ENCODE measurements around the gene DACT3.
A peak's percentile ranks its signal among the peaks of the same experiment; 100 is the strongest.

DACT3 gene

GRCh38 chr19:46634045-46634655, 26.8 kb downstream of the DACT3 start:
- TF ChIP-seq GATA1 (IDR thresholded peaks at IDR 0.05; ENCODE audit: low read depth, low read length) (no peak), POLR2A (IDR thresholded peaks at IDR 0.05; ENCODE audit: low read length) (no peak)
- peak; percentile 89 to 93 for DNase-seq

- no peak for DNase-seq
- TF ChIP-seq POLR2A (IDR thresholded peaks at IDR 0.05; ENCODE audit: low read length) (no peak), GATA1 (IDR thresholded peaks at IDR 0.05; ENCODE audit: low read depth, low read length) (no peak)
Observed at GRCh38 chr19:46633130-46633529, 27.9 kb downstream of the DACT3 start.

GRCh38 chr19:46631481-46631880, 29.5 kb downstream of the DACT3 start:
- no peak for TF ChIP-seq POLR2A (IDR thresholded peaks at IDR 0.05; ENCODE audit: low read length)
- TF ChIP-seq GATA1 (IDR thresholded peaks at IDR 0.05; ENCODE audit: low read depth, low read length): no peak
- no peak for DNase-seq

GRCh38 chr19:46630586-46631205, 30.3 kb downstream of the DACT3 start:
- no peak for TF ChIP-seq POLR2A (IDR thresholded peaks at IDR 0.05; ENCODE audit: low read length)
- DNase-seq: no peak

DNA sequence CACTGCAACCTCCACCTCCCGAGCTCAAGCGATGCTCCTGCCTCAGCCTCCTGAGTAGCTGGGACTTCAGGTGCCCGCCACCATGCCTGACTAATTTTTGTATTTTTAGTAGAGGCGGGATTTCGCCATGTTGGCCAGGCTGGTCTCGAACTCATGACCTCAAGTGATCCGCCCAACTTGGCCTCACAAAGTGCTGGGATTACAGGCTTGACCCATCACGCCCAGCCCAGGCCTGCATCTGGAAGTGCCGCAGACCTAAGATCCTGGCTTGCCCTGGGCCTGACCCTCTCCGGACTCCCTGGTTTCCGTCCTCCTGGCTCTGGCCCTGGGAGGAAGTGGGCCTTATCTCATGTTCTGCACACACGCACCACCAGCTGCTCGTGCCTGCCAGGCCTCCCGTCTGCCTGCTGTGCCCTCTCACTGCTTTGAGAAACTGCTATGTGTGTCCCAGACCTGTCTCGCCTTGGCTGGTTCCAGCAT, 31.4 kb downstream of the DACT3 start:
- DNase-seq: peak; percentile 54 to 76
- TF ChIP-seq GATA1 (IDR thresholded peaks at IDR 0.05; ENCODE audit: low read depth, low read length) (no peak), POLR2A (IDR thresholded peaks at IDR 0.05; ENCODE audit: low read length) (no peak)

DNA sequence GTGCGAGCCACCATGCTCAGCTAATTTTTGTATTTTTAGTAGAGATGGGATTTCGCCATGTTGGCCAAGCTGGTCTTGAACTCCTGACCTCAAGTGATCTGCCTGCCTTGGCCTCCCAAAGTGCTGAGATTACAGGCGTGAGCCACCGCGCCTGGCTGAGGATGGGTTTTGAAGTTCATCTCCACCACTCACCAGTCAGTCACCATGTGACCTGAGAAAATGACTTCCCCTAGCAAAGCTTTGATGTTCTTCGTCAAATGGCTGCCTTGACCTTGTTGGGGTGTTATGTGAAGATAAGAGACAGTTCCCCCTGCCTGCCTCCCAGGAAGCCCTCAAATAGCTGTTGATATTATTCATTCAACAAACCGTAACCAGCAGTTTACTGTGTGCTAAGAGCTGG, 32.0 kb downstream of the DACT3 start:
- peak; percentile 17 to 61 for DNase-seq

DNA sequence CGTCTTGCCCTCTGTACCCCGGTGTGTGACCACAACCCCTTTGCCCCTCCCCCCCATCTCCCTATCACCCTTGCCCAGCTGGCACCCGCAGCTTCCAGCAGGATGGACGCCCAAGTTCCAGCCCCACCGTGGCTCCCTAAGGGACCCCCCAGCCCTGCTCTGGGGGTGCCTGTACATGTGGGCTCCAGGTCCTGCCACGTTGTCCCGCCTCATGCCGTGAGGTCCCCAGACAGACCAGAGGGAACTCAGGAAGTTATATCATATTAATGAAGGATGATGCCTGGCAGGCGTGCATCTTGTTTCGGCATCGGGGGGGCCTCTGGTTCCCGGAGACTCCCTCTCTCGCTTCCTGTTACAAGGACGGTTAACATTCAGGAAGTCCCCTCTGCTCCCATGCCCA, 34.5 kb downstream of the DACT3 start:
- no peak for DNase-seq
- no peak for TF ChIP-seq POLR2A (IDR thresholded peaks at IDR 0.05; ENCODE audit: low read length)
- TF ChIP-seq GATA1 (IDR thresholded peaks at IDR 0.05; ENCODE audit: low read depth, low read length): no peak

DNA sequence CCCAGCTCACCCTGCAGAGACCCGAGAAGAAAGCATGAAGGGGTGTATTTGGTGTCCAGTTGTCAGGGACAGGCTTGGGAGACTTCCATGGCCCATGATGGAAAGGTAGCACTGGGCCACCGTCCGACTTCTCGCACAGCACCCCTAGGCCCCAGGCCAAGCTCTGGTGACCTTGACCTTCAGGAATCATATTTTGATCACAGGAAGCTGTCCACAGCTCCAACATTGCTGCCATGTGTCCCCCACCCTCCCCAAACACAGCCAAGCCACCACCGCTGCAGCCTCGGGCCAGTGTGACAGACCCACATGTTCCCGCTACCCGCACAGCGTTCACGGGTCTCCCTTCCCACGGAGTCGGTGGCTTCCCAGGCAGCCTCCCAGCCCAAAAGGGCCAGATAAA, 35.3 kb downstream of the DACT3 start:
- no peak for TF ChIP-seq POLR2A (IDR thresholded peaks at IDR 0.05; ENCODE audit: low read length)
- TF ChIP-seq GATA1 (IDR thresholded peaks at IDR 0.05; ENCODE audit: low read depth, low read length): no peak
- no peak for DNase-seq

DNA sequence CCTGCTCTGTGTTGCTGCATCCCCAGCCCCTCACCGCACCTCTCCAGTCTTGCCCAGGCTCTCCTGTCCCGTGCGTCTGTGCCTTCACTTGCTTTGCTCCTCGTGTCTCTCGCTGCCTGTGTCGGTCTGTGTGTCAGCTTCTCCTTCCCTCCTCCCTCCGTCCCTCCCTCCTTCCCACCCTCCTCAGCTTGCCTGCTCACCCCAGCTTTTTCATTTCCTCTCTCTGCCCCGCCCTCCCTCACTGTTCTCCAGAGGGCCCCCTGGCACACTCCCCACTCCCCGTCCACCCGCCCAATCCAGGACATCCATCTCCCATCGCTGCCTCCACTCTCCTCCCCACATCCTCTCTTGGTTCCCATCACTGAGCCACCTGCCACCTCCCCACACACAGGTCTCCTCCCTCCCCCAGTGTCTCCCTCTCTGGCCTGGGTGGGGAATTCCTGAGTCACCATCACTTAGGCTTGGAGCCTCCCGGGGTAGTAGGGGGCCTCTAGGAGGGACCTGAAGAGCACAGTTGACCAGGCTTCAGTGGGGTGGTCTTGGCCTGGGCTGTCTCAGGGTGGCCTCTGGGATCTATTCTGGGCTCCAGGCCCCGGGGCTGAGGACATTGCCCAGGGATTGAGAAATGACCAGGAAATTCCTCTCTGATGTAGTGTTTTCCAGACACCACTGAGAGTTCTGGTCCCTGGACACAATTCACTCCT, 35.9 kb downstream of the DACT3 start, which contains the start of gene PTGIR:
PTGIR (minus strand) TSS at position 132 of the 704 bp plus-strand sequence. CDS start 864 bp downstream, outside the sequence.
- TF ChIP-seq GATA1 (IDR thresholded peaks at IDR 0.05; ENCODE audit: low read depth, low read length) (no peak), POLR2A (IDR thresholded peaks at IDR 0.05; ENCODE audit: low read length) (no peak)
- peak in 1 of 2 experiments; percentile 21 for DNase-seq

- no peak for DNase-seq
Observed at GRCh38 chr19:46623915-46624502, 37.0 kb downstream of the DACT3 start.

GRCh38 chr19:46622118-46622446, 38.9 kb downstream of the DACT3 start:
- TF ChIP-seq GATA1 (IDR thresholded peaks at IDR 0.05; ENCODE audit: low read depth, low read length) (no peak), POLR2A (IDR thresholded peaks at IDR 0.05; ENCODE audit: low read length) (no peak)
- no peak for DNase-seq

More at GRCh38 chr19:46623915-46624502, 37.0 kb downstream of the DACT3 start:
- TF ChIP-seq POLR2A (IDR thresholded peaks at IDR 0.05; ENCODE audit: low read length): no peak
- no peak for TF ChIP-seq GATA1 (IDR thresholded peaks at IDR 0.05; ENCODE audit: low read depth, low read length)

DNA sequence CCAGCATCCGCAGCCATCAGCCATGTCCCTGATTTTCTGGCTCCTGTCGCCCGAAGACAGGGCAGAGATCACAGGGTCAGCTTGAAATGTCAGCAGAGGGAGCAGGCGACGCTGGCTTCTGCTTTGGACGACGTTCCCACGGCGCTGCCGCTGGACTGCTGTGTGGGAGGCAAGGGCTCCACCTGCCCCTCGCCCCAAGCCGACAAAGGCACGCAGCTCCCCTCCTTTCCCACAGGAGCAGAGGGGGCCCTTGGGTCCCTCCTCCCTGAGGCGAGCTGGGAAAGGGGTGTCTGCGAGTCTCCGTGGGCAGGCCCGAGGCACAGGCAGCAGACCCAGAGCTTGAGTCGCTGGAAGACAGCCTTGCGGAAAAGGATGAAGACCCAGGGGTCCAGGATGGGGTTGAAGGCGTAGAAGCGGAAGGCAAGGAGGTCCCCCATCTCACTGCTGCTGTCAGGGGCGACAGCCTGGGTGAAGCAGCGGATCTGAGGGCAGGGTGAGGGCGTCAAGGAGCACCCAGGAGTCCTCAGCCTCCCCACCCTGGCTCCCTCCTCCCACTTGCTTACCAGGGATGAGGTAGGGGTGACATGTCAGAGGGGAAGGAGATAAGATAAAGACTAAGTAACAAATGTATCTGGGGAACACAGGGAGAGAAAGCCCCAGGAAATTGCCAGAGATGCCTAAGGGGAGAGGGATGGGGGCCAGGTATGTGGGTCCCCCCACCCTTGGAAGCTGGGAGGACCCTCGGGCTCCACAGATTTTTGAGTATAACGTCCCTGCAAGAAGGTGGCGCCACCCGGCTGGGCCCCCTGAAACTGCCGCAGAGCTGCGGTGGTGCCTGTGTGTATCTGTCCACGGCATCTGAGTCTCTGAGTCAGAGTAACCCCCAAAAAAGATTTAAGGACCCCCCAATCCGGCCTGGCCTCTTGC, 39.5 kb downstream of the DACT3 start:
- DNase-seq: no peak
- TF ChIP-seq GATA1 (IDR thresholded peaks at IDR 0.05; ENCODE audit: low read depth, low read length): no peak
- no peak for TF ChIP-seq POLR2A (IDR thresholded peaks at IDR 0.05; ENCODE audit: low read length)

DNA sequence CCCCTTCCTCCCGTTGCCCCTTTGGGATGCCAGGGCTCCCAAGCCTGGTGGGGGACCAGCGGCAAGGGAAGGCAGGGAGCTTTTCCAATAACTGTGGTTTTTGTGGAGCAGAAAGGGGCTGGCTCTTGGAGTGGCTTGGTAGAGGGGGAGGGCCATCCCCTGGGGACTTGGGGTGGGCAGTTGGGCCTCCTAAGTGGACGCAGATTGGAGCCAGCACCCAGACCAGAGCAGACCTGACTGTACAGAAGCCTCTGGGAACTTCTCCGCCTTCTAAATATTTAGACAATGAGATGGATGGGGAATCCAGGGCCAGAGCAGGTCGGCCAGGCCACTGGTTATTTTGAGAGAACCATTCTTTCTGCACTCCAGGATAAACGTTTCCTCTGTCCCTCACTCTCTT, 40.3 kb downstream of the DACT3 start:
- no peak for DNase-seq

More for the DNA sequence above, 40.3 kb downstream of the DACT3 start:
- no peak for TF ChIP-seq GATA1 (IDR thresholded peaks at IDR 0.05; ENCODE audit: low read depth, low read length)
- TF ChIP-seq POLR2A (IDR thresholded peaks at IDR 0.05; ENCODE audit: low read length): no peak

Measured in erythroblast (primary cell).